Osteoblast (primary cell): ENCODE data around the gene RELN. TPM values are rescaled to one million over a fixed set of nuclear protein-coding genes. Genes with fewer than 3 reads are reported as not detected.

Source experiments
- DNase-seq: peaks from one replicate; pipeline ENCODE4 v3.0.0; 2011; ENCODE audit warnings: low spot score, mixed read lengths; ENCODE audit not compliant: insufficient read length; ENCODE audit errors: missing footprints
- H2AFZ ChIP-seq: 2 replicates; pipeline ENCODE4 v1.6.0; 2011; ENCODE audit warnings: mild to moderate bottlenecking, low read length
- H3K27ac ChIP-seq: 2 replicates; pipeline ENCODE4 v1.5.1; 2011; ENCODE audit warnings: mild to moderate bottlenecking, low read depth, low read length, moderate library complexity
- H3K27me3 ChIP-seq: 2 replicates; pipeline ENCODE4 v1.6.0; 2012; ENCODE audit warnings: mild to moderate bottlenecking, control low read depth, inconsistent platforms, low read length, moderate library complexity; ENCODE audit not compliant: insufficient read depth
- H3K36me3 ChIP-seq: 2 replicates; pipeline ENCODE4 v1.5.1; 2011; ENCODE audit warnings: mild to moderate bottlenecking, low read length, control low read depth, moderate library complexity; ENCODE audit not compliant: insufficient read depth
- H3K4me1 ChIP-seq: 2 replicates; pipeline ENCODE4 v1.5.1; 2011; ENCODE audit warnings: mild to moderate bottlenecking, low read length, control low read depth, moderate library complexity; ENCODE audit not compliant: insufficient read depth
- H3K4me2 ChIP-seq: 2 replicates; pipeline ENCODE4 v1.6.0; 2011; ENCODE audit warnings: mild to moderate bottlenecking, low read length; ENCODE audit not compliant: insufficient read depth
- H3K4me3 ChIP-seq: fragments of 200-600 bp; sonication (generic); 3 replicates; pipeline ENCODE4 v1.5.1; 2012; ENCODE audit warnings: mild to moderate bottlenecking, low read length, inconsistent platforms; ENCODE audit not compliant: insufficient read depth
- H3K79me2 ChIP-seq: 2 replicates; pipeline ENCODE4 v1.6.0; 2012; ENCODE audit warnings: mild to moderate bottlenecking, low read length, control low read depth, inconsistent platforms; ENCODE audit not compliant: insufficient read depth
- H3K9me3 ChIP-seq: 2 replicates; pipeline ENCODE4 v1.5.1; 2011; ENCODE audit warnings: low read depth, low read length, control low read depth
- H4K20me1 ChIP-seq: 2 replicates; pipeline ENCODE4 v1.6.0; 2012; ENCODE audit warnings: mild to moderate bottlenecking, low read length, control low read depth; ENCODE audit not compliant: insufficient read depth
- total RNA-seq: library from RNA; depleted of rRNA; stranded (reverse); fragments of >200 nt; gene quantifications from 2 replicates; pipeline ENCODE4 v1.2.3, GENCODE V29; 2012
- TF ChIP-seq, protein P1 (sequence below): IDR thresholded peaks from 2 replicates; pipeline ENCODE4 v1.5.1; 2011; ENCODE audit warnings: mild to moderate bottlenecking, low read depth, low read length, moderate library complexity; ENCODE audit errors: extremely low read depth

The RELN gene
- total RNA-seq, 1 donor, result 0.36 TPM

GRCh38 chr7:103541026-103541425, 448.4 kb downstream of the RELN start:
- TF ChIP-seq, protein P1, sequence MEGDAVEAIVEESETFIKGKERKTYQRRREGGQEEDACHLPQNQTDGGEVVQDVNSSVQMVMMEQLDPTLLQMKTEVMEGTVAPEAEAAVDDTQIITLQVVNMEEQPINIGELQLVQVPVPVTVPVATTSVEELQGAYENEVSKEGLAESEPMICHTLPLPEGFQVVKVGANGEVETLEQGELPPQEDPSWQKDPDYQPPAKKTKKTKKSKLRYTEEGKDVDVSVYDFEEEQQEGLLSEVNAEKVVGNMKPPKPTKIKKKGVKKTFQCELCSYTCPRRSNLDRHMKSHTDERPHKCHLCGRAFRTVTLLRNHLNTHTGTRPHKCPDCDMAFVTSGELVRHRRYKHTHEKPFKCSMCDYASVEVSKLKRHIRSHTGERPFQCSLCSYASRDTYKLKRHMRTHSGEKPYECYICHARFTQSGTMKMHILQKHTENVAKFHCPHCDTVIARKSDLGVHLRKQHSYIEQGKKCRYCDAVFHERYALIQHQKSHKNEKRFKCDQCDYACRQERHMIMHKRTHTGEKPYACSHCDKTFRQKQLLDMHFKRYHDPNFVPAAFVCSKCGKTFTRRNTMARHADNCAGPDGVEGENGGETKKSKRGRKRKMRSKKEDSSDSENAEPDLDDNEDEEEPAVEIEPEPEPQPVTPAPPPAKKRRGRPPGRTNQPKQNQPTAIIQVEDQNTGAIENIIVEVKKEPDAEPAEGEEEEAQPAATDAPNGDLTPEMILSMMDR, result no peak
- Histone ChIP-seq H4K20me1 (no peaks in the 10 kb centered on the region), H3K27ac (no peak overlapping the region), H3K79me2 (no peaks in the 10 kb centered on the region), H3K36me3 (no peaks in the 10 kb centered on the region), H3K27me3 (no peaks in the 10 kb centered on the region), H3K9me3 (no peaks in the 10 kb centered on the region), H3K4me2 (peak overlapping the region; percentile 25), H3K4me1 (peaks cover 8% of the 10 kb centered on the region), H3K4me3 (no peak overlapping the region), H2AFZ (no peak overlapping the region)
- DNase-seq, result peak; percentile 36

DNA sequence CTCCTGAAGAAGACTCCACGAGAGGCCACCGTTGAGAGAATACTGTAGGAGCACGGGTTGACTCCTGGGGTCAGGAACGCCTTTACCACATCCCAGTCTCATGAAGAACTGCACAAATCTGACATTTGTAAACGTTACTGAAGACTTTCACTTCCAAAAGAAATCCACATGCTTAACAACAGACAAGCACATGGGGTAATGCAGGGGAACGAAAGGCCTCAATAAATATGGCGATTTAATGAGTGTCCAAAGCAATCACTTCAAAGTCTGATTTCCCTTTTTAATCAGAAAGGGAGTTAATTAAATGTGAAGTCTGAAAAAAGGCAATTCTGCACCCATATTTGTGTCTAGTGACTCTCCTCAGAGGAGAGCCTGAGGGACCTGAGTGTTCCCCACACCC, 449.1 kb downstream of the RELN start:
- H3K4me1 ChIP-seq, result peaks cover 8% of the 10 kb centered on the region
- TF ChIP-seq, protein P1, result no peak
- no peak overlapping the region for H3K4me2 ChIP-seq
- no peaks in the 10 kb centered on the region for H3K9me3 ChIP-seq
- H4K20me1 ChIP-seq, result no peaks in the 10 kb centered on the region
- no peak overlapping the region for H3K4me3 ChIP-seq
- no peaks in the 10 kb centered on the region for H3K36me3 ChIP-seq
- DNase-seq, result no peak
- H3K27me3 ChIP-seq, result no peaks in the 10 kb centered on the region
- no peaks in the 10 kb centered on the region for H3K79me2 ChIP-seq
- H2AFZ ChIP-seq, result no peak overlapping the region
- H3K27ac ChIP-seq, result no peak overlapping the region

- peaks cover 8% of the 10 kb centered on the region for H3K4me1 ChIP-seq
- H3K36me3 ChIP-seq, result no peaks in the 10 kb centered on the region
- no peak overlapping the region for H3K4me2 ChIP-seq
- no peaks in the 10 kb centered on the region for H4K20me1 ChIP-seq
- H3K27me3 ChIP-seq, result no peaks in the 10 kb centered on the region
- H3K9me3 ChIP-seq, result no peaks in the 10 kb centered on the region
- no peak overlapping the region for H3K27ac ChIP-seq
- no peak for DNase-seq
- no peak overlapping the region for H2AFZ ChIP-seq
- H3K79me2 ChIP-seq, result no peaks in the 10 kb centered on the region
- no peak overlapping the region for H3K4me3 ChIP-seq
- TF ChIP-seq, protein P1, result no peak
Observed at GRCh38 chr7:103539875-103540274, 449.6 kb downstream of the RELN start.

GRCh38 chr7:103538964-103539709, 450.3 kb downstream of the RELN start:
- no peaks in the 10 kb centered on the region for H3K9me3 ChIP-seq

More at GRCh38 chr7:103538964-103539709, 450.3 kb downstream of the RELN start:
- no peak for DNase-seq
- Histone ChIP-seq H3K79me2 (no peaks in the 10 kb centered on the region), H3K4me3 (no peak overlapping the region), H3K27me3 (no peaks in the 10 kb centered on the region), H4K20me1 (no peaks in the 10 kb centered on the region), H3K4me1 (peaks cover 8% of the 10 kb centered on the region), H2AFZ (no peak overlapping the region), H3K4me2 (no peak overlapping the region), H3K27ac (no peak overlapping the region), H3K36me3 (no peaks in the 10 kb centered on the region)
- TF ChIP-seq, protein P1, result no peak
